GM12878 (cell line): ENCODE results near the gene DQX1. TPM values are rescaled to one million over a fixed set of nuclear protein-coding genes. Genes with fewer than 3 reads are reported as not detected.

Experiments used
- ATAC-seq: fragments of 200-7000 bp; cut with Tn5 transposase; 3 replicates; pipeline ENCODE4 v1.9.1; 2020; ENCODE audit warnings: mild to moderate bottlenecking, moderate library complexity
- BruUV-seq: library from RNA; stranded (reverse); fragments of 400-500 nt; replicated peaks from 2 replicates; lab custom pipeline; 2021; lab: Mats Ljungman, UMichigan
- CTCF ChIA-PET: fragments of 300-600 bp; sonication (Branson Sonifier 250); formaldehyde crosslinking; extraction: SDS; loops from one replicate; lab custom pipeline; 2021; ENCODE audit warnings: inconsistent platforms; lab: Yijun Ruan, JAX
- POLR2A ChIA-PET: fragments of 350-600 bp; formaldehyde crosslinking; extraction: SDS; loops from one replicate; lab custom pipeline; 2021; ENCODE audit warnings: inconsistent platforms; lab: Charles Lee
- RAD21 ChIA-PET: fragments of 300-600 bp; sonication (Branson Sonifier 250); formaldehyde crosslinking; loops from one replicate; lab custom pipeline; 2023; ENCODE audit warnings: antibody characterized with exemption; ENCODE audit not compliant: unreplicated experiment; lab: Charles Lee
- SMC1A ChIA-PET: fragments of 300-600 bp; sonication (Branson Sonifier 250); formaldehyde crosslinking; loops from one replicate; lab custom pipeline; 2023; ENCODE audit not compliant: unreplicated experiment, uncharacterized antibody; lab: Charles Lee
- DNase-seq: peaks from one replicate; pipeline ENCODE4 v3.0.0-alpha.2; 2011; ENCODE audit warnings: low read depth, low spot score
- FAIRE-seq: peaks from 3 replicates; lab custom pipeline; 2011; peaks lifted over from hg19 to GRCh38; lab: Jason Lieb, UNC
- H2AFZ ChIP-seq: 2 replicates; pipeline ENCODE4 v1.6.0; 2011; ENCODE audit warnings: low read depth, low read length, control low read depth; ENCODE audit not compliant: control insufficient read depth
- H3K27ac ChIP-seq: 2 replicates; pipeline ENCODE4 v1.5.1; 2011; ENCODE audit warnings: control low read depth; ENCODE audit not compliant: control insufficient read depth, insufficient read depth
- H3K27me3 ChIP-seq, 2 experiments: replicated peaks in 1 of 2; 2 replicates each; pipeline versions ENCODE4 v1.6.0 to v1.6.1; 2011; ENCODE audit warnings: low read length in 1 of 2; ENCODE audit not compliant: control insufficient read depth in 2 of 2, insufficient read depth in 2 of 2
- H3K36me3 ChIP-seq, 2 experiments: 2 replicates each; pipeline ENCODE4 v1.5.1; 2011; ENCODE audit warnings: low read length in 1 of 2; ENCODE audit not compliant: control insufficient read depth in 2 of 2, insufficient read depth in 2 of 2
- H3K4me1 ChIP-seq: 2 replicates; pipeline ENCODE4 v1.6.1; 2011; ENCODE audit warnings: mild to moderate bottlenecking, low read length, moderate library complexity, mixed read lengths; ENCODE audit not compliant: control insufficient read depth, insufficient read depth
- H3K4me2 ChIP-seq: 2 replicates; pipeline ENCODE4 v1.6.0; 2011; ENCODE audit warnings: control low read depth; ENCODE audit not compliant: control insufficient read depth, insufficient read depth
- H3K4me3 ChIP-seq: fragments of 200-600 bp; sonication (generic); 2 replicates; pipeline ENCODE4 v1.5.1; 2016
- H3K79me2 ChIP-seq: 2 replicates; pipeline ENCODE4 v1.6.0; 2011; ENCODE audit warnings: low read length; ENCODE audit not compliant: control insufficient read depth, insufficient read depth
- H3K9ac ChIP-seq: 2 replicates; pipeline ENCODE4 v1.8.0; 2011; ENCODE audit warnings: low read length, control low read depth, mixed read lengths; ENCODE audit not compliant: control insufficient read depth, insufficient read depth
- H3K9me3 ChIP-seq: replicated peaks from 3 replicates; pipeline ENCODE4 v1.5.1; 2011; ENCODE audit warnings: mild to moderate bottlenecking, low read length; ENCODE audit not compliant: control insufficient read depth, insufficient read depth
- H4K20me1 ChIP-seq: 2 replicates; pipeline ENCODE4 v1.6.0; 2011; ENCODE audit not compliant: control insufficient read depth, insufficient read depth
- BCL11A ChIP-seq: IDR thresholded peaks from 2 replicates; pipeline ENCODE4 v1.6.1; 2011; ENCODE audit warnings: low read depth, low read length
- CEBPB ChIP-seq, 2 experiments: fragments of 150-350 bp in 1 of 2; IDR thresholded peaks; 2 replicates each; pipeline ENCODE4 v1.6.1; 2012 to 2014; ENCODE audit warnings: low read depth in 2 of 2, low read length in 2 of 2, borderline replicate concordance in 1 of 2, inconsistent platforms in 1 of 2
- ETV6 ChIP-seq, 2 experiments: fragments of 450-650 bp in 1 of 2; IDR thresholded peaks in 1 of 2; conservative IDR thresholded peaks in 1 of 2; 2 replicates each; pipeline ENCODE4 v1.6.1; 2014; ENCODE audit warnings: antibody characterized with exemption in 1 of 2, borderline replicate concordance in 1 of 2, low read depth in 1 of 2, mild to moderate bottlenecking in 1 of 2, moderate library complexity in 1 of 2
- HDAC6 ChIP-seq: fragments of 200-600 bp; sonication (generic); IDR thresholded peaks from one replicate; pipeline ENCODE4 v1.8.0; 2017; ENCODE audit warnings: antibody characterized with exemption; ENCODE audit not compliant: unreplicated experiment
- IRF5 ChIP-seq: fragments of 450-650 bp; IDR thresholded peaks from 2 replicates; pipeline ENCODE4 v1.6.1; 2017; ENCODE audit warnings: borderline replicate concordance
- NFYB ChIP-seq: IDR thresholded peaks from 2 replicates; pipeline ENCODE4 v1.6.1; 2011; ENCODE audit warnings: low read depth, mild to moderate bottlenecking, low read length, improper control_type of control experiment, moderate library complexity; ENCODE audit not compliant: insufficient read depth
- NRF1 ChIP-seq: conservative IDR thresholded peaks from 2 replicates; pipeline ENCODE4 v1.6.1; 2011; ENCODE audit warnings: mild to moderate bottlenecking, low read depth, low read length, improper control_type of control experiment
- PBX3 ChIP-seq: IDR thresholded peaks from 2 replicates; pipeline ENCODE4 v1.6.1; 2011; ENCODE audit warnings: mild to moderate bottlenecking, low read depth, low read length, moderate library complexity; ENCODE audit not compliant: insufficient replicate concordance
- POLR2A ChIP-seq: IDR thresholded peaks from 2 replicates; pipeline ENCODE4 v1.6.1; 2011; ENCODE audit warnings: low read depth, mild to moderate bottlenecking, low read length
- POLR2AphosphoS2 ChIP-seq: IDR thresholded peaks from 2 replicates; pipeline ENCODE4 v1.6.1; 2011; ENCODE audit warnings: low read depth, mild to moderate bottlenecking, low read length, improper control_type of control experiment, moderate library complexity
- REST ChIP-seq: IDR thresholded peaks from 2 replicates; pipeline ENCODE4 v1.6.1; 2012; ENCODE audit warnings: mild to moderate bottlenecking, low read depth, low read length
- SMARCA5 ChIP-seq: fragments of 450-650 bp; IDR thresholded peaks from 2 replicates; pipeline ENCODE4 v1.6.1; 2017; ENCODE audit warnings: mild to moderate bottlenecking
- SREBF1 ChIP-seq: IDR thresholded peaks from 2 replicates; pipeline ENCODE4 v1.6.1; 2012; ENCODE audit warnings: mild to moderate bottlenecking, low read length
- ZNF384 ChIP-seq: IDR thresholded peaks from 2 replicates; pipeline ENCODE4 v1.6.1; 2012; ENCODE audit warnings: low read depth, mild to moderate bottlenecking, low read length, improper control_type of control experiment, borderline replicate concordance
- WGBS: methylation state at CpG from one replicate; pipeline ENCODE4 v1.1.6; 2016; ENCODE audit warnings: low lambda C conversion rate; ENCODE audit not compliant: insufficient replicate concordance, insufficient coverage; ENCODE audit errors: missing lambda C conversion rate; 5-methylcytosine and 5-hydroxymethylcytosine counted together
- in situ Hi-C: fragments of 300-500 bp; cut with MboI; formaldehyde crosslinking; loops from 9 replicates; pipeline ENCODE4 v1.14.3; 2018; ENCODE audit warnings: mixed read lengths
- intact Hi-C: fragments of 100-400 bp; cut with micrococcal nuclease; formaldehyde crosslinking; loops from one replicate; pipeline ENCODE4 v1.14.2; 2022; ENCODE audit not compliant: unreplicated experiment
- polyA plus RNA-seq, 11 experiments: library from polyadenylated mRNA; depleted of rRNA in 4 of 11; unstranded in 6 of 11; stranded (reverse) in 5 of 11; fragments of >200 nt; fragmentation: Nextera tagmentation in 4 of 11; fragmentation: Illumina TruSeq in 1 of 11; extraction: Ambion mirVana in 4 of 11; extraction: Trizol in 1 of 11; gene quantifications; 1 replicate in 1 of 11; 2 replicates in 10 of 11; pipeline versions ENCODE4 v1.2.1 to v1.2.3, GENCODE V29; 2011 to 2016; ENCODE audit warnings: inconsistent platforms in 2 of 11, missing spikeins in 2 of 11, low read depth in 1 of 11
- total RNA-seq, 4 experiments: library from RNA; depleted of rRNA in 3 of 4; stranded (reverse); fragments of >200 nt in 3 of 4; fragmentation: Illumina TruSeq in 1 of 4; extraction: Trizol in 1 of 4; gene quantifications; 2 replicates each; pipeline versions ENCODE4 v1.2.1 to v1.2.3, GENCODE V29; 2013 to 2021

The DQX1 gene
- total and polyA plus RNA-seq, 10 of the 15 experiments (the other 5 are each of a cell fraction or from before 2014, with no cell fraction given) = 0.34 to 2.1 (median 0.86) TPM

GRCh38 chr2:74537140-74537539, 11.1 kb upstream of the DQX1 start (continued):
- TF ChIP-seq SREBF1 = no peak
- TF ChIP-seq ETV6 (conservative IDR thresholded peaks at IDR 0.05 in 1 of 2, IDR thresholded peaks at IDR 0.05 in 1 of 2; ENCODE audit: borderline replicate concordance in 1 of 2, low read depth in 1 of 2) = no peak
- no peak for TF ChIP-seq IRF5
- no peak for TF ChIP-seq BCL11A
- no peak for TF ChIP-seq NRF1
- TF ChIP-seq ZNF384 = no peak
- TF ChIP-seq, all 136 proteins: peak for 0

- Histone ChIP-seq H3K4me3 (no peak overlapping the region), H3K4me1 (peaks cover 23% of the 10 kb centered on the region), H3K79me2 (peaks cover 8% of the 10 kb centered on the region), H4K20me1 (no peaks in the 10 kb centered on the region), H3K9ac (no peak overlapping the region), H3K27me3 (no peaks in the 10 kb centered on the region), H3K27ac (no peak overlapping the region), H3K36me3 (peaks cover 8 to 24% of the 10 kb centered on the region in 2 experiments), H2AFZ (no peak overlapping the region), H3K9me3 (no peaks in the 10 kb centered on the region), H3K4me2 (no peak overlapping the region)
- no peak for TF ChIP-seq PBX3
- TF ChIP-seq CEBPB (IDR thresholded peaks at IDR 0.05; ENCODE audit: borderline replicate concordance in 1 of 2, low read depth in 2 of 2, low read length in 2 of 2) = no peak
- TF ChIP-seq POLR2AphosphoS2 = 0 out of 2 replicates have a peak, but pooled peaks have one; percentile 4
- TF ChIP-seq HDAC6 = no peak
- TF ChIP-seq REST = no peak
- TF ChIP-seq NFYB = no peak
- TF ChIP-seq SMARCA5 = no peak
- peak; percentile 42 for TF ChIP-seq POLR2A
- DNase-seq (no peak), FAIRE-seq (no peak), ATAC-seq (no peak)
- CTCF ChIA-PET = interaction anchor here (1.0 to 4.9 kb wide), 2 partner anchors 48 to 49 kb away, joined by 3 to 36 read pairs; no protein-coding TSS in a partner anchor
- in situ Hi-C loops = no loop called here
- RAD21 ChIA-PET = no interaction called here
- intact Hi-C loops = no loop called here
- SMC1A ChIA-PET = no interaction called here
- POLR2A ChIA-PET = no interaction called here
- 84% methylated on average over 23 of the region's 23 CpGs for WGBS
- no TSS peak for BruUV-seq
These were observed 10.3 kb upstream of the DQX1 start for GRCh38 chr2:74536166-74536950.
